RCC 7860 (cell line): Measurements from ENCODE around the gene CARM1.
"Not testable (repeated sequence)": the region's sequence is repeated elsewhere in the genome, so short reads cannot be mapped to it uniquely, and the experiment has no call there.

ENCODE experiments used
- DNase-seq: peaks from one replicate; pipeline ENCODE4 v3.0.0-alpha.2; 2015; ENCODE audit warnings: low spot score
- FAIRE-seq: peaks from 2 replicates; lab custom pipeline; 2012; peaks lifted over from hg19 to GRCh38; lab: Jason Lieb, UNC

Gene CARM1

GRCh38 chr19:10870955-10871603 lies at the start of gene CARM1:
TSS of gene CARM1 (plus strand) at chr19:10871553. CDS start at chr19:10871703, 150 bp downstream.
- FAIRE-seq = no peak
- peak; percentile 96 for DNase-seq

- FAIRE-seq (no peak), DNase-seq (no peak)
These were observed 47.7 kb upstream of the CARM1 start for GRCh38 chr19:10823690-10824089.

DNA sequence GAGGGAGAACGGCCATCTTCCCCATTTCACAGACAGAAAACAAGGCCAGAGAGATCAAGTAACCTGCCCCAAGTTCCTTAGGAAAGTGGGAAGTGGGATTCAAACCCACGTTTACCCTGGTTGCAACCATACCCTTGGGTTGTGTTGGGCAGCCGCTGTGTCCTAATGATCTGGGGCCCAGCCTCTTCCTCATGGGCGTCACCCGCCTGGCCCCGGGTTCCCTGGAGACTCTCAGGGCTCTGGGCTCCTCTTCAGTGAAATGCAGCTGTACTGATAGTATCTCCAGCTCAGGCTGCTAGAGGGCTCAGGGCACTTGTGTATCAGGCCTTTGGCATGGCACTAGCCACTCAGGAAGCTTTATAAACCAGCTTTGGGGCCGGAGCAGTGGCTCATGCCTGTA lies 45.1 kb upstream of the CARM1 start:
- FAIRE-seq = no peak

GRCh38 chr19:10826846-10827245 lies 44.5 kb upstream of the CARM1 start:
- DNase-seq = no peak
- no peak for FAIRE-seq

More for the DNA sequence above, 45.1 kb upstream of the CARM1 start:
- no peak for DNase-seq

DNA sequence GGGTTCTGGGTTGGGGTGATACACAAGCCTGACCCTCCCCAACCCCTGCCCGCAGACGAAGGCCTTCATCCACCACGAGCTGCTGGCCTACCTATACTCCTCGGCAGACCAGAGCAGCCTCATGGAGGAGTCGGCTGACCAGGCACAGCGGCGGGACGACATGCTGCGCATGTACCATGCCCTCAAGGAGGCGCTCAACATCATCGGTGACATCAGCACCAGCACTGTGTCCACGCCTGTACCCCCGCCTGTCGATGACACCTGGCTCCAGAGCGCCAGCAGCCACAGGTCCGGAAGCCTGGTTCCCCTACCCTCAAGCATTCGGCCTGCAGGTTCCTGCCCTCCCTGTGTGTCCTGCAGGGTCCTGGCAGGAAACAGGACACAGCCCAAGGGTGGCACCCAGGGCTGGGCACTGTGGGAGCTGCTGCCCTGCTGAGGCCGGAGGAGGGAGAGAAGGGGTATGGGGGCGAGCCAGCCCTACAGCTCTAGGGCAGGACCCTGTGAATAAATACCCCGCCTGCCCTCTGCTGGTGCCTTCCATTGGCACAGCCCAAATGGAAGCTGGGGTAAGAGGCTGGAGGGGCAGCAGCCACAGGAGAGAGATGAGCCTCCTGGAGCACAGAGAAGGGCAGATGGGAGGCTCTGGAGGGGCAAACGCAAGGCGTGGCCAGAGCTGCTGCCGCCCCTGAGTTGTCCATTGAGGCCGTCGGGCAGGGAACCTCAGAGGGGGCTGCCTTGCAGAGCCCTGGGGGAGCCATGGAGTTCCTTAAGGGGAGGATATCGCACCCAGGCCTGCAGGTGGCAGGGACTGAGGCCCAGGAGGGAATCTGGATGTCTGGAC lies 42.2 kb upstream of the CARM1 start:
- FAIRE-seq (no peak), DNase-seq (no peak)

- DNase-seq (no peak), FAIRE-seq (no peak)
These were observed 41.4 kb upstream of the CARM1 start for GRCh38 chr19:10829967-10830366.

DNA sequence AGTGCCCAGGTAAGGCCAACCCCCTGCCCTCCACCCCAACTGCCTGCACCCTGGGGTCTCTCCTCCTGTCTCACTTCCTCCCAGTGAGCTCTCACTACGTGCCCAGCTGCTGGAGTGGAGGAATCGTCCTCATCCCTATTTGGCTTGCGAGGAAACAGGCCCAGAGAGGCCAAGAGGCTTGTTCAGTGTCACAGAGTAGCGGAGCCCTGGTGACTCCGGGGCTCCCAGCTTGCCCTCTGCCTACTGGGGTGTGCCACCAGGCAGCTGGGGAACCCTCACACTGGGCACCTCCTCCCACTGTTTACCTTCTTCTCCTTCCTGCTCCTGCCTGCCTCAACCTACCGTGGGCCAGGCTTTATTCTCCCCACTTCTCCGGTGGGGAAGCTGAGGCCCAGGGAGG lies 41.0 kb upstream of the CARM1 start:
- DNase-seq (no peak), FAIRE-seq (no peak)

DNA sequence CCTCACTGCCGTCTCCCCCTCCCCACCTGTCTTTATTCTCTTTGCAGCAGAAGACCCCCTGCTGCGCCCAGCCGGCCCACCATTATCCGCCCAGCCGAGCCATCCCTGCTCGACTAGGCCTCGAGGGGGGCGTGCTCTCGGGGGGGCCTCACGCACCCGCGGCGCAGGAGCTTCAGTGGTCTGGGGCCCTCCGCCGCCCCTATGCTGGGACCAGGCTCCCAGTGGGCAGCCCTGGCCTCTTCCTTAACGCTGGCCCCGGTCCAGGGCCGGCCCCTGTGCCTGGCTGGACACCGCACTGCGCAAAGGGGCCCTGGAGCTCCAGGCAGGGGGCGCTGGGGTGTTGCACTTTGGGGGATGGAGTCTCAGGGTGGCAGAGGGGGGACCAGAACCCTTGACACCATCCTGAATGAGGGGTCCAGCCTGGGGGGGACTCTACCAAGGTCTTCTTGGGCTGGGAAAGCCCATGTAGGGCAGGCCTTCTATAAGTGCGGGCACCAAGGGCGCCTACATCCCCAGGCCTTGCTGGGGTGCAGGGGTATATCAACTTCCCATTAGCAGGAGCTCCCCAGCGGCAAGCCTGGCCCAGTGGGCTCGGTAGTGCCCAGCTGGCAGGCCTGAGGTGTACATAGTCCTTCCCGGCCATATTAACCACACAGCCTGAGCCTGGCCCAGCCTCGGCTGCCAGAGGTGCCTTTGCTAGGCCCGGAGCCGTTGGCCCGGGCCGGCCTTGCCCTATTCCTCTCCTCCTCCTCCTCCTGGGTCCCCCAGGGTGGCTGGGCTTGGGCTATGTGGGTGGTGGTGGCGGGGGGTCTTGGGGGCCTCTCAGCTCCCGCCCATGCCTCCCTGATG lies 40.2 kb upstream of the CARM1 start:
- FAIRE-seq (no peak), DNase-seq (no peak)

DNA sequence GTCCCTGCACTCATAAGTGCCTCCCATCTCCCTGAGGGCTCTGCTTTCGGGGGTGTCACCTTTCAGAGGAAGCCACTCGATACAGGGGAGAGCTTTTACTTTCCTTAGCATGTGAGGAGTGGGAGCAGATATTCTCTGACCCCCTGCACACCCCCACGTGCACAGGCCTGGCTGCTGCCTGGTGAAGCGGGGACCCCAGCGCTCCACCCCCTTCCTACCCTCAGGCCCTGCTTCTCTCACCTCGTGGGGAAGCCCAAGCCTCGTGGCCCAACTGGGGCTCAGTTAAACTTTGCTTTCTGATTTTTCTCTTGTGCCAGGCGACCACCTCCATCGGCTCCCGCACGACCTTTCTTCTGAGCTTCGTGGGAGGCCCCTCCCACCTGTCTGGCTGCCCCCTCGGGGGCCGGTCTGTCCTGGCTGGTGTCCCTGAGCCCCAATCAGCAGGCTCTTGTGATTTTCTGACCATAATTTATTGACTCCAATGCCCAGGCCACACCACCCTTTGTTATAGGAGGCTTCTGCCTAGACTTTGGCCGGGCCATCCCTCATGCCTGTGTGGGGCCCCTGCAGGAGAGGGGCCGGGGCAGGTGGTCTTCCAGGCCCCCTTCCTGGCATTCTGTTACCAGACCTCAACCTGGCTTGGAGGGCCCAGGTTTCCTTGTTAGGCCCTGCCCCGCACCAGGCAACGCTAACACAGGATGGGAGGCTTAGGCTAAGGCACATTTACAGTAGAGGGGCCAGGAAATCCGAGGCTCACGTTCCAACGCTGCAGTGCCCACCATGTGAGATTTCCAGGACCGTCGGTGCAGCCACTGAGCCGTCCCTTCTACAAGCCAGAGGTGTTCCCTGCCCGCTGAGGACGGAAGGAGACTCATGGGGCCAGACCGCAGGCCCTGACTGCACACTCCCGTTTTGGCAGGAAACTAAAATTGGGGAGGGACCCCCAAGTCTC lies 39.1 kb upstream of the CARM1 start:
- DNase-seq (no peak), FAIRE-seq (no peak)

DNA sequence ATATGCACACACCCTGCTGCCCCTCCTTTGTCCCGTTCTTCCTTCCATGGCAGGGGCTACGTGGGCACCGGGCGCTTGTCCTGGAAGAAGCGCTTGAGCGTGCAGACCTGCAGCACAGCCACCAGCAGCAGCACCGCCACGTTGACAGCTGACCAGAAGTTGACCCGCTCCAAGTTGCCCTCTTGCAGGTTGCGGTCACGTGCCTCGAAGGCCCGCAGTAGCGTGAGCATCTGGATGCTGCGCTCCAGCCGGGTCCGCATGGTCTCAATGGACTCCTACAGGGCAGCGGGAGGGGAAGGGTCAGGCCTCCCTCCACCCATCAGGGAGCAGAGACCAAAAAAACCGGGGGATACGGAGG lies 38.4 kb upstream of the CARM1 start:
- no peak for DNase-seq
- FAIRE-seq = no peak

- no peak for DNase-seq
- no peak for FAIRE-seq
These were observed 36.1 kb upstream of the CARM1 start for GRCh38 chr19:10835089-10835753.

GRCh38 chr19:10835754-10836478 lies 35.4 kb upstream of the CARM1 start, which contains the start of gene TMED1:
TSS of gene TMED1 (minus strand) at chr19:10836212. CDS start at chr19:10836191, 21 bp downstream.
- FAIRE-seq (peak; percentile 79), DNase-seq (peak; percentile 96)

DNA sequence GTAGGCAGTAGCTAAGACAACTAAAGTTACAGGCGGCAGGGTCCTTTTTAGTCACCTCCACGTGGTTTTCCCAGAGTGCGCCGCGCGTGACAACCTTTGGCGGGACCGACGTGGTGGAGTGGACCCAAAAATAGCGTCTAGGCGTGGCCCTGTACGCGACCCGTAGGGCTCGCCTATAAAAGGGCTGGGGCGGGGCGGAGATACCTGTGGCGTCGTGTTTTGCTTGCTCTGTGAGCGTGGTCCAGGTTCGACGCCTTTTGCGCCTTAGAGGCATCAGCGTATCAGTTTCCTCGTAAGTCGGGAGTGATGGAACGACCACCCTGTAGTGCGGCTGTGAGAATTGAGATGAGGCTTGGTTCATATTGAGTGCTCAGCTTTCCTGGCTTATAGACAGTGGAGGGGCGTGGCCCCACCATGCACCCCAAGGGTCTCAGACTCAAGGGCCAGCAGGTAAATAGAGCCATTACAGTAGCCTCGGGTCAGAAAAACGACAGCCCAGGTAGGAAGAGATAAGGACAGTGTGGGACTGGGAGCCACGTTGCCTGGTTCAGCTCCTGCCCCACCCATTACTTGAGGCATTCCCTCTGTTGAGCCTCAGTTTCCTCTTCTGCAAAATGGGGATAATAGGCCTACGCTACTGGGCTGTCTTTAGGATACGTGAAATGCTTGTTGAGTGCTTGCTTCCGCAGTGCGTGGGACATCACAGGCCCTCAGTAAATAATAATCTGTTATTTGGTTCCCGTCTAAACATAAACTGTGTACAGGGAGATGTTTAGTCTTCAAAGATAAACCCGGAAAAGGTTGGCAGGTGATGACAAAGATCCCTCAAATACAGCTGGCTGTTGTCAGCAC lies 34.6 kb upstream of the CARM1 start:
- FAIRE-seq (no peak), DNase-seq (no peak)

DNA sequence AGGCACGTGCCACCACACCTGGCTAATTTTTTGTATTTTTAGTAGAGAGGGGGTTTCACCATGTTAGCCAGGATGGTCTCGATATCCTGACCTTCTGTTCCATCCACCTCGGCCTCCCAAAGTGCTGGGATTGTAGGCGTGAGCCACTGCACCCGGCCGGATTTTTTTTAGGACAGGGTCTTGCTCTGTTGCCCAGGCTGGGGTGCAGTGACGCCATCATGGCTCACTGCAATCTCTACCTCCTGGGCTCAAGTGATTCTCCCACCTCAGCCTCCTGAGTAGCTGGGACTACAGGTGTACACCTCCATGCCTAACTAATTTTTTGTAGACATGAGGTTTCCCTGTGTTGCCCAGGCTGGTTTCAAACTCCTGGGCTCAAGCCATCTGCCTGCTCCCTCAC lies 33.7 kb upstream of the CARM1 start:
- not testable (repeated sequence) for FAIRE-seq

DNA sequence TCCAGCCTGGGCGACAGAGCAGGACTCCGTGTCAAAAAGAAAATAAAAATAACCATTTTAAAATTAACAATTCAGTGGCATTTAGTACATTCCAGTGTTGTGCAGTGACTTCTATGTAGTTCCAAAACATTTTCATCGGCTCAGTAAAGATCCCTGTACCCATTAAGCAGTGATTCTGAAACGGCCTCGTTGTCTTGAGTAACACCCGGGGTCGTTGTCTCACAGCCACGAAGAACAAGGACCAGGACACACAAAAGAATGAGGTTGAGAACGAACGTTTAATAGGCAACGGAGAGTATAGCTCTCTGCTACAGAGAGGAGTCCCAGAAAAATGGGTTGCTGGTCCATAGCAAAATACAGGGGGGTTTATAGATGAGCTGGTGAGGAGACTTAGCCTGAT lies 33.0 kb upstream of the CARM1 start:
- DNase-seq (no peak), FAIRE-seq (no peak)

More for the DNA sequence above, 33.7 kb upstream of the CARM1 start:
- not testable (repeated sequence) for DNase-seq

DNA sequence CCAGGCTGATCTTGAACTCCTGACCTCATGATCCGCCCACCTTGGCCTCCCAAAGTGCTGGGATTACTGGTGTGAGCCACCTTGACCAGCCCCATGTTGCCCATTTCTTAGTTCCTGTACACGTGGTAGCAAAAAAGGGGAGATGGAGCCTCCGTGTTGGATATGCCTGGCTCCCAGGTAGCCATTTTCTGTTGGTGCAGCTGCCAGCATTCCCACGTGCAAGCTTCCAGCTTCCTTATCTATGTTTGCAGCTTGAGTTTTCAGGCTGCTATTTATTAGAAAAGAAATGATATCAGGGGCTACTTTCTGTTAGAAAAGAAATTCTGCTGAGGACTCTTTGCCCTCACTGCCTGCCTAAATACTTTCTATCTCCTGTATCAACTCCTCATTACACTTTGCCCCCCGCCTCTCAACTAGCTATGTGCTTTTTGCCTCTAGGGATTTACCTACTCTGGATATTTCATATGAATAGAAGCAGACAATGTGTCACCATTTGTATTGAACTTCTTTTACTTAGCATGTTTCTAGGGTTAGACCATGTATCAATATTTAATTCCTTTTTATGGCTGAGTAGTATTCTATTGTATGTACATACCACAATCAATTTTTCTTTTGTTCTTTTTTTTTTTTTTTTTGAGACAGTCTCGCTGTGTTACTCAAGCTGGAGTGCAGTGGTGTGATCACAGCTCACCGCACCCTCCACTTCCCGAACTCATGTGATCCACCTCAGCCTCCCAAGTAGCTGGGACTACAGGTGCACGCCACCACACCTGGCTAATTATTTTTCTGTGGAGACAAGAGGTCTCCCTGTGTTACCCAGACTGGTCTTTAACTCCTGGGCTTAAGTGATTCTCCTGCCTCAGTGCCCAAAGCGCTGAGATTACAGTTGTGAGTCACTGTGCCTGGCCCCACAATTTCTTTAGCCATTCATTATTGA lies 32.0 kb upstream of the CARM1 start:
- FAIRE-seq (no peak), DNase-seq (no peak)

- FAIRE-seq (no peak), DNase-seq (no peak)
These were observed 28.6 kb upstream of the CARM1 start for GRCh38 chr19:10842788-10843187.
